HG03064 (cell line): ENCODE measurements around the gene PANX2.
"Not testable (repeated sequence)": the region's sequence is repeated elsewhere in the genome, so short reads cannot be mapped to it uniquely, and the experiment has no call there.

Experiments used
- ATAC-seq: cut with Tn5 transposase; IDR thresholded peaks from one replicate; pipeline ENCODE4 v1.9.1; 2021; ENCODE audit warnings: low read depth; ENCODE audit not compliant: unreplicated experiment

The PANX2 gene, protein sequence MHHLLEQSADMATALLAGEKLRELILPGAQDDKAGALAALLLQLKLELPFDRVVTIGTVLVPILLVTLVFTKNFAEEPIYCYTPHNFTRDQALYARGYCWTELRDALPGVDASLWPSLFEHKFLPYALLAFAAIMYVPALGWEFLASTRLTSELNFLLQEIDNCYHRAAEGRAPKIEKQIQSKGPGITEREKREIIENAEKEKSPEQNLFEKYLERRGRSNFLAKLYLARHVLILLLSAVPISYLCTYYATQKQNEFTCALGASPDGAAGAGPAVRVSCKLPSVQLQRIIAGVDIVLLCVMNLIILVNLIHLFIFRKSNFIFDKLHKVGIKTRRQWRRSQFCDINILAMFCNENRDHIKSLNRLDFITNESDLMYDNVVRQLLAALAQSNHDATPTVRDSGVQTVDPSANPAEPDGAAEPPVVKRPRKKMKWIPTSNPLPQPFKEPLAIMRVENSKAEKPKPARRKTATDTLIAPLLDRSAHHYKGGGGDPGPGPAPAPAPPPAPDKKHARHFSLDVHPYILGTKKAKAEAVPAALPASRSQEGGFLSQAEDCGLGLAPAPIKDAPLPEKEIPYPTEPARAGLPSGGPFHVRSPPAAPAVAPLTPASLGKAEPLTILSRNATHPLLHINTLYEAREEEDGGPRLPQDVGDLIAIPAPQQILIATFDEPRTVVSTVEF

DNA sequence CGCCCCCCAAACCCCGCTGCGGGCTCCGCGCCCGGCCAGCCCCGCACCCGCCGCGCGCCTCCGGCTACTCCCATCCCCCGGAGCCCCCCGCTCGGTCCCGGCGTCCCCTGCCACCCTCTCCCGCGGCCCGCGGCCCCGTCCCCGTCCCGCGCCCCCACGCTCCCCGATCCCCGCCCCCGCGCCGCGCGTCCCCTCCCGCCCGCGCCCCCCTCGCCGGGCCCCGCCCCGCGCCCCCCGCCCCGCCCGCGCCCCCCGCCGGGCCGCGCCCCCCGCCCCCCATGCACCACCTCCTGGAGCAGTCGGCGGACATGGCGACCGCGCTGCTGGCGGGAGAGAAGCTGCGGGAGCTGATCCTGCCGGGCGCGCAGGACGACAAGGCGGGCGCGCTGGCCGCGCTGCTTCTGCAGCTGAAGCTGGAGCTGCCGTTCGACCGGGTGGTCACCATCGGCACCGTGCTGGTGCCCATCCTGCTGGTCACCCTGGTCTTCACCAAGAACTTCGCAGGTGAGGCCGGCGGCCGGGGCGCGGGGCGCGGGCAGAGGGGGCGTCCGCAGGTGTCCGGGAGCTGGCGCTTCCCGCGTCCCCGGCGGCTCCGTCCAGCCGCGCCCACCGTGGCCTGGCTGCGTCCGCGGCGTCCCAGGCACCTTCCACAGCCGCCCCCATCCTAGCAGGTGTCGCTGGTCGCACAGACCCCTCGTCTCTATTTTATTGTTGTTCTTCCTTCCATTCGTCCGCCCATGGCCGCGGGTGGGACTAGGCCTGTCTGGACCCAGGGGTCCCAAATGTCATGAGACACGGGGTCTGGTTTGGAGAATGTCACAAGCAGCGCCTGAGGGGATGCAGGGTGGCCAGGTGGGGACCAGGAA lies at the start of gene PANX2:
Gene PANX2 (plus strand): TSS at position 279 of the 866 bp plus-strand sequence. CDS start 0 bp downstream, at position 279.
- no peak for ATAC-seq

DNA sequence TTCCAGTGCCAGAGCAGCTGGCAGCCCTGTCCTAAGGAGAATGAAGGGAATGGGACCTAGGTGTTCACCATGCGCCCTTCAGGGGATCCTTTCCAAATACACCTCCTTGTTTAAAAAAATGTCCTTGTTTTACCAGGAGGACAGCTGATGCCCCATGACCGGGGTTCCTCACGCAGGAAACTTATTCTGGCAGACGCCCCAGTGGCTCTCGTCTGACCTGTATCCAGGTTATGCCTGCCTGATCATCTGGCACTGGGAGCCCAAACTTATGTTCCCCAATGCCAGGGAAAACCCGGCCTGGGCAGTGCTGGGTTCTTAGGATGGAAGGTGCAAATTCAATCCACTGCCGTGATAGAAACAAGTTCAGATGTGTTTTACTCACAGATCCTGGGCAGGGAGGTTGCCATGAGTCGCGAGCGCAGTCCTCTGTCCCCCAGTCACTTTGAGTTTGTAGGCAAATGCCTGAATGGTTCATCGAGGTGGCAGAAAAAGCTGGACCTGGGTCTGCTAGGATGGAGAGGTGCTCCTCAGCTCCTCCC lies 49.3 kb upstream of the PANX2 start:
- ATAC-seq: no peak

DNA sequence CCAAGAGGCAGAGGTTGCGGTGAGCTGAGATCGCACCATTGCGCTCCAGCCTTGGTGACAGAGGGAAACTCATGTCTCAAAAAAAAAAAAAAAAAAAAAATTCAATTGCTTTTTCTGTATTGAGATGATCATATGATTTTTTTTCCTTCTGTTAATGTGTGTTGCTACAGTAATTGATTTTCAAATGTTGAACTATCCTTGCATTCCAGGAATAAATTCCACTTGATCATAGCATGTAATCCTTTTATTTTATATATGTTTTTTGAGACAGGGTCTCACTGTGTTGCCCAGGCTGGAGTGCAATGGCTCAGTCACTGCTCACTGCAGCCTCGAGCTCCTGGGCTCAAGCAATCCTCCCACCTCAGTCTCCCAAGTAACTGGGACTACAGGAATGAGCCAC lies 47.4 kb upstream of the PANX2 start:
- no peak for ATAC-seq

GRCh38 chr22:50125029-50125428 lies 45.5 kb upstream of the PANX2 start:
- ATAC-seq: no peak

GRCh38 chr22:50129121-50129736 lies 41.3 kb upstream of the PANX2 start:
- no peak for ATAC-seq

DNA sequence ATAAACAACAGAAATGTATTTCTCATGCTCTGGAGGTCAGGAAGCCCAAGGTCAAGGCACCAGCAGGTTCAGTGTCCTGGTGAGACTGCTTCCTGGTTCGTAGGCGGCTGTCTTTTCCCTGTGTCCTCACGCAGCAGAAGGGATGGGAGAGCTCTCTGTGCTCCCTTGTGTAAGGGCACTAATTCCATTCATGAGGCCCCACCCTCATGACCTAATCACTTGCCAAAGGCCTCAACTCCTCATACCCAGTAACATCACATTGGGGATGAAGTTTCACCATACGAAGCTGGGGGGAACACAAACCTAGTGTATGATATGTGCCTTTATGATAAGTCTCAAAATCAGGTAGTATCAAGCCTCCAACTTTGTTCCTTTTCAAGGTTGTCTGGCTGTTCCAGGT lies 38.6 kb upstream of the PANX2 start:
- ATAC-seq: no peak

- no peak for ATAC-seq
These were observed 36.0 kb upstream of the PANX2 start for GRCh38 chr22:50134481-50134880.

DNA sequence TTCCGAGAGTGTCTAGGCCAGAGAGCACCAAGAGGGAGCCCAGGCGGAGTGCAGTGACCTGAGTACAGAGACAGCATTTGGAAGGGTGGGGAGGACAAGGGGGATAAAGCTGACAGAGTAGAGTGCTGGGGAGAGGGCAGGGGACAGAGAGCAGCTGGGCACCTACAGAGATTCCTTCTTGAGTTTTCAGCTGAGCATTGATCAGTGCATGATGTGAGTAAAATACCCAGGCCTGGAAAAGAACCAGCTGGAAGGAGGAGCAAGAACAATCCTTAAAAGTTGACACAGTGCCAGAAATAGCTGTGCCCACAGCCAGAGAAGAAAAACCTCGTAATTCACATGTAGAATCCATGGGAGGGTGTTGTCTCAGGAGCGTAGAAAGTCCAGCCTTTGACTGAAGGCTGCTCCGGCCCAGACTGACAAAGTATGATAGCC lies 33.9 kb upstream of the PANX2 start:
- ATAC-seq: no peak

DNA sequence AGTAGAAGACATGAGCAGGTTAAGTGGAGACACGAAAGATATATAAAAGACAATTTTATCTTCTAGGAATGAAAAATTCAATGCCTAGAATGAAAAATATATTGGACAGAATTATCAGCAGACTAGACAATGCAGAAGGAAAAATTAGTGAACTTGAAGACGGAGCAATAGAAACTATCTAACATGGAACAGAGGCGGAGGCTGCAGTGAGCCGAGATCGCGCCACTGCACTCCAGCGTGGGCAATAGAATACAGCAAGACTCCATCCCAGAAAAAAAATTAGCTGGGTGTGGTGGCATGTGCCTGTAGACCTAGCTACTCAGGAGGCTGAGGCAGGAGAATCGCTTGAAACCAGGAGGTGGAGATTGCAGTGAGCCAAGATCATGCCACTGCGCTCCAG lies 33.3 kb upstream of the PANX2 start:
- ATAC-seq: not testable (repeated sequence)

- ATAC-seq: no peak
These were observed 32.5 kb upstream of the PANX2 start for GRCh38 chr22:50138041-50138440.

- ATAC-seq: no peak
These were observed 31.5 kb upstream of the PANX2 start for GRCh38 chr22:50138988-50139387.

GRCh38 chr22:50139843-50140415 lies 30.6 kb upstream of the PANX2 start:
- ATAC-seq: no peak

DNA sequence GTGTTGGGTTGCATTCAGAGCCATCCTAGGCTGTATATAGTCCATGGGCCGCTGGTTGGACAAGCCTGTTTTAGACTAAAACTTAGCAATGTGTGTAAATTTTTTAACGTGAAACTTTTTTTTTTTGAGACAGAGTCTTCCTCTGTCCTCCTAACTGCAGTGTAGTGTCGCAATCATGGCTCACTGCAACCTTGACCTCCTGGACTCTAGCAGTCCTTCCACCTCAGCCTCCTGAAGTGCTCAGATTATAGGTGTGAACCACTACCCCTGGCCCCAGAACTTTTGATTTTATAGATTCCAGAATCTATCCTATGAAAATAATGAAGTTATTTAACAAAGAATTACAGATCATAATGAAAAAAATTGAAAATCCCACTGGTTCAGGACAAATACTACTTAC lies 29.9 kb upstream of the PANX2 start:
- no peak for ATAC-seq

GRCh38 chr22:50141462-50141861 lies 29.1 kb upstream of the PANX2 start:
- ATAC-seq: no peak

DNA sequence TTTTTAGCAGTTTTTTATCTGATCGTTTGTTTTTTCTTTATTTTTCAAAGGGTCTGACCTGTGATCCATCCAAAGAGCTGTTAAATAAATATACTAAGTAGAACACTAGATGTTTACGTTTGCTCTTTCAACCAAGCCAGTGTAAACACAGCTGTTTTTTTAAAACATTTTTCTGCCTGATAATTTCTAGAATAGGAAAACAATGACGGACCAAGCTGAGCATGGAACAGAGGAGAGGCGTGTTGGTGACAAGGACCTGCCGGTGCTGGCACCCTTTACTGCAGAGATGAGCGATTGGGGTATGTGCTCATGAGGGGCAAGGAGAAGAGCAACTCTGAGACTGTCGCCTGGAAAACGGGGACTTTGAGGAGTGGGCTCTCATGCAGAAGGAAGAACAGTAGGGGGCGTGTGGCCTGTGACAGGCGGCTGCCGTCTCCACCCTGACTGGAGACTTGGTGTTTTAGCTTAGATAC lies 28.6 kb upstream of the PANX2 start:
- no peak for ATAC-seq

DNA sequence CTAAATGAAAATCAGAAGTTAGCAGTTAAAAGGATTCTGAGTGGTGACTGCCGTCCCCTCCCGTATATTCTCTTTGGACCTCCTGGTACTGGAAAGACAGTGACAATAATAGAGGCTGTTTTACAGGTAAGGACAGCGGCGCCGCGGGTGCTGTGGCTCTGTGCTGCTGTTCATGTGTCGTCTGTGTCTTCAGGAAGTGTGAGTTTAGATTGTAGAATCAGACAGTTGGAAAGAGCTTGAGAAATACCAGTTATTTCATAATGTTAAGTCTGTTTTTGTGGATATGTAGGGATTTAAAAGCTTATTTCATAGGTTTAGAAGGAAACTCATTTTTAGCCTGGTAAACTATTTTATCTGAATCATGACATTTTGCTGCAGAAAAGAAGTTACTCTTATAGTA lies 27.4 kb upstream of the PANX2 start:
- ATAC-seq: no peak

GRCh38 chr22:50144005-50144614 lies 26.4 kb upstream of the PANX2 start:
- ATAC-seq: no peak

DNA sequence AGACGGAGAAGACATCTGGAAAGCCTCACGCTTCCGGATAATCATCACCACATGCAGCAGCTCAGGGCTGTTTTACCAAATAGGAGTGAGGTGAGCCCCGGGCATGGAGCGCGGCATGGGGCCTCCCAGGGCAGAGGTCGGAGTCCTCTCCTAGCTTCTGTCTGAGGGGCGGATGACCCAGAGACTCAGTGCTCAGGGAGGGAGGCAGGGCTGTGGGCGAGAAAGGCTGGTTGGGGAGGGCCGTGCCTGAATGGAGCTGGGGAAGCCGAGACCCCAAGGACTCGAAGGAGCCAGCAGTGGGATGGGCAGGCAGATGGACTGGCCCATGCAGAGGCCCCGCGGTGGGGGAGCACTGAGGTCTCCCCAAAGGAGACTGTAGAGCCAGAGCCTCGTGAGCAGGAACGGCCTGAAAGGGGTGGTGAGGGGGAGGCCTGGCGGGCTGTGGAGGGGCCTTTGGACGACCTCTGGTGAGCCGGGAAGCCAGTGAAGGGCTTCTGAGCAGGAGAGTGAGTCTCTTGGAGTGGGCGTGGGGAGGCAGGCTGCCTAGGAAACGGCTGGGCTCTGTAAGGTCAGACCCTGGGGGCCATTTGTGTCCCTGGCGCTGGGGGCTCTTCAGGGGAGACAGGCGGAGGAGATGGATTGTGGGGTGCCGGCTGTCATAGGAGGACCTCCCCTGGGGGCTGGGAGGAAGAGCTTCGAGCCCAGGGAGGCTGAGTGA lies 24.7 kb upstream of the PANX2 start:
- ATAC-seq: no peak
